GM10266 (cell line): ENCODE results near the gene BBS1.
"Not testable (repeated sequence)": the region's sequence is repeated elsewhere in the genome, so short reads cannot be mapped to it uniquely, and the experiment has no call there.

Experiments used
- DNase-seq: peaks from one replicate; pipeline ENCODE4 v3.0.0; 2012; ENCODE audit errors: extremely low spot score
- CTCF ChIP-seq: IDR thresholded peaks from 2 replicates; pipeline ENCODE4 v1.5.1; 2012; ENCODE audit warnings: mild to moderate bottlenecking, low read depth; ENCODE audit not compliant: control insufficient read depth, insufficient read depth; ENCODE audit errors: missing control alignments

Gene BBS1

GRCh38 chr11:66510271-66510989 lies at the start of gene BBS1:
Gene BBS1, plus strand, starts transcription at chr11:66510635. Its CDS starts 25 bp downstream, at chr11:66510660.
- no peak for TF ChIP-seq CTCF

GRCh38 chr11:66462010-66462409 lies 48.4 kb upstream of the BBS1 start:
- no peak for DNase-seq
- no peak for TF ChIP-seq CTCF

More at GRCh38 chr11:66510271-66510989, at the start of gene BBS1:
- peak; percentile 87 for DNase-seq

GRCh38 chr11:66462911-66463310 lies 47.5 kb upstream of the BBS1 start:
- TF ChIP-seq CTCF = no peak
- no peak for DNase-seq

DNA sequence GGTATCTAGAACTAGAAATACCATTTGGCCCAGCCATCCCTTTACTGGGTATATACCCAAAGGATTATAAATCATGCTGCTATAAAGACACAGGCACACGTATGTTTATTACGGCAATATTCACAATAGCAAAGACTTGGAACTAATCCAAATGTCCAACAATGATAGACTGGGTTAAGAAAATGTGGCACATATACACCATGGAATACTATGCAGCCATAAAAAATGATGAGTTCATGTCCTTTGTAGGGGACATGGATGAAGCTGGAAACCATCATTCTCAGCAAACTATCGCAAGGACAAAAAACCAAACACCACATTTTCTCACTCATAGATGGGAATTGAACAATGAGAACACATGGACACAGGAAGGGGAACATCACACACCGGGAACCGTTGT lies 46.3 kb upstream of the BBS1 start:
- not testable (repeated sequence) for DNase-seq

DNA sequence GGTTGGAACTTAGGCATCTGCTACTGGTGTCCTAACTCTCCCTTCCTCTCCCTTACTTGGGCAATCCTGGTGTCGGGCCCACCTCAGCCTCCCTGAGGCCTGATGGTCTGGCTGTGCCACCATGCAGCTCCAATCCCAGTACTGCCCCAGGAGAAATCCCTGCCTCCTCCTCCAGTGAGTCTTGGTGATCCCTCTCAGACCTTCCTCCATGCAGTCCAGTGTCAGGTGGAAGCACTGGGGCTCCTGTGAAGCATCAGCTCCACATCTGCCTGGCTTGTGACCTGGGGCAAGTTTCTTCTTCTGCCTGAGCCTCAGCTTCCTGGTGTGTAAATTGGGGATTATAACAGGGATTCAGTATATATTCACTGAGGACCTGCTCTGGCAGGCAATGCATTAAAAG lies 45.5 kb upstream of the BBS1 start:
- DNase-seq = no peak
- TF ChIP-seq CTCF = no peak

DNA sequence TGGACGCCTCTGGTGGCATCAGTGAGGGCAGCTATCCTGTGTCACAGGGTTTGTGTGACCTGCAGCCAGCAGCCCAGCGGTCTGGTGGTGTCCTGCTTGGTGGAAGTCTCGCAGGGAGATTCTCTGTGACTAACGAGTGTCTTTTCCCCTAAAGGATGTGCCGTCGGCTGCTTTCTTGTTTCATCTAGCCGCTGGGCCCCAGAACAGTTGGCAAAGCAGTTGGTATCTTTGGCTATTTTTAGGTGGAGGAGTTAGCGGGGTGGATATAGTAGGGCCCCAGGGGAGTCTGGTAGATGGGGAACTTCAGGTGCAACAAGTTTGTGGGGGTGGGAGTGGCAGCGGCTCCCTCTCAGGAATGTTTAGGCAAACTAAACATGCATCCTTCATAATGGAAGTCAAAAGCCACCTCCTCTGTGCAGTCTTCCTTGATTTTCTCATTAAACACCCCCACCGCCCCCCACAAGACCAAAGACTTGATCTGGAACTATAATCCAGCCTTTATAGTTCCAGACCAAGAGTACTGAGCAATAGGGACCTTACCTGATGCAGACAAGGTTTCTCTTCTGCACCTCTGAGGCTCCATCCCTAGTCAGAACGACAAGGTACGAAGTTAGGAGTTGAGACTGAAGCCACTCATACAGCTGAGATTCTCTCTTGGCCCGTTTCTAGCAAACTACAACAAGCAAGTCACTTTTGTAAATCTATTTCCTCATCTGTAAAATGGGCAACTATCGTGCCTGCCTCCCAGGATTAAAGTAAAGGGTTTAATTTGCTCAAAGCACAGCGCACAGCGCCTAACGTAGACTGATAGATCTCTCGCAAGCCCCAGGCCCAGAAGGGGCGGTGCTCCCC lies 44.8 kb upstream of the BBS1 start:
- TF ChIP-seq CTCF = no peak
- DNase-seq = no peak

DNA sequence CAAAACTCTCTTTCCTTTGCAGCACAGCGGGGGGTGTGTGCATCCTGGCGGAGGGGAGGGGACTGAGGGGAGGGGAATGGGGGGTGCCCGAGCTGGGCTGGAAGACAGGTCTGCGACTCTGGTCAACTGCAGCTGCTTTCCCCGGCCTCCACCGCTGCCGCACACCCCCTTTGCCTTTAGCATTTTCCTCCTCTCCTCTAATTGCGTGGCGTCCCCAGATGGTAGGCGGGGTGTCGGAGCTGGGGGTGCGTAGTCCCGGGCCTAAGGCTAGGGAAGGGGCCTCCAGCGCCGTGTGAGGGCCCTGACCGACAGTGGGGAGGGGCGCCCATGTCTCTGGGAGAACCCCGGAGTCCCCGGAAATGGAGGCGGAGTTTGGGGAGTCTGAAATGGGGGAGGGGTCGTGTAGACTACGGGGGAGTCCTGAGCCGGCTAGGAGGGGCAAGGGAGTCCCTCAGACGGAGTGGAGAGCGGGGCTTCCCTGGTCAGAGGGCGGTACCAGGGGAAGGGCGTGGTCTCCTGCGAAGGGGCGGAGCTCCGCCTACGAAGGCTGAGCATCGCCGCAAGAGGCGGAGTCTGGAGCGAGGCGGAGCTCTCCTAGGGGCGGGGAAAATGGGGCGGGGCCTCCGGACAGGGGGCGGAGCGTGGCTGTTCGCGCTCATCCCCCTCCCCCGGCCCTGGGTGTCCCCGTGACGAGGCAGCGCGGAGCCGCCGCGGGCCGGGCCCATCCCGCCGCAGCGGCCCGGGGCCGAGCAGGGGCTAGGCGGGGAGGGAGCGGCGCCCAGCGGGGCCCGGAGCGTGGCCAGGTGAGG lies 44.0 kb upstream of the BBS1 start, which contains the start of gene PELI3:
Gene PELI3 (plus strand): TSS at position 681 of the 809 bp plus-strand sequence. CDS start 1,224 bp downstream, outside the sequence.
- no peak for TF ChIP-seq CTCF
- DNase-seq = peak; percentile 99
